Transverse colon (tissue), 4 donors: Measurements from ENCODE around the gene FLYWCH2. TPM values are rescaled to one million over a fixed set of nuclear protein-coding genes. Genes with fewer than 3 reads are reported as not detected.
"Not testable (repeated sequence)": the region's sequence is repeated elsewhere in the genome, so short reads cannot be mapped to it uniquely, and the experiment has no call there.

ENCODE experiments used
- DNase-seq: peaks from one replicate; pipeline ENCODE4 v3.0.0-alpha.2; 2019
- H3K27ac ChIP-seq, 4 donors: fragments of 200-600 bp; sonication (generic); 2 replicates each; pipeline ENCODE4 v1.5.1; 2016 to 2018; ENCODE audit warnings: inconsistent platforms in 4 of 4
- H3K27me3 ChIP-seq: fragments of 200-600 bp; sonication (generic); 2 replicates; pipeline ENCODE4 v1.5.1; 2017; ENCODE audit warnings: inconsistent platforms
- H3K36me3 ChIP-seq, 4 donors: fragments of 200-600 bp; sonication (generic); 2 replicates each; pipeline ENCODE4 v1.5.1; 2017 to 2019; ENCODE audit warnings: inconsistent platforms in 4 of 4
- H3K4me1 ChIP-seq, 4 donors: fragments of 200-600 bp; sonication (generic); 2 replicates each; pipeline ENCODE4 v1.5.1; 2017 to 2020; ENCODE audit warnings: inconsistent platforms in 4 of 4
- H3K4me3 ChIP-seq, 4 donors: fragments of 200-600 bp; sonication (generic); 1 replicate in 1 of 4; 2 replicates in 3 of 4; pipeline versions ENCODE4 v1.5.1 to v1.6.1; 2017 to 2019; ENCODE audit warnings: inconsistent platforms in 4 of 4
- H3K9me3 ChIP-seq, 2 donors: fragments of 200-600 bp; sonication (generic); 2 replicates each; pipeline ENCODE4 v1.5.1; 2017 to 2019; ENCODE audit warnings: inconsistent platforms in 2 of 2
- EP300 ChIP-seq: sonication (generic); formaldehyde crosslinking; IDR thresholded peaks from one replicate; pipeline ENCODE4 v1.6.1; 2017; ENCODE audit warnings: antibody characterized with exemption, low read depth
- POLR2A ChIP-seq: fragments of 450-650 bp; IDR thresholded peaks from one replicate; pipeline ENCODE4 v1.6.1; 2016; ENCODE audit warnings: antibody characterized with exemption, mild to moderate bottlenecking, moderate library complexity
- POLR2AphosphoS5 ChIP-seq, 3 donors: sonication (generic); formaldehyde crosslinking; IDR thresholded peaks; one replicate each; pipeline ENCODE4 v1.6.1; 2016; ENCODE audit warnings: antibody characterized with exemption in 3 of 3
- WGBS, 2 donors: methylation state at CpG; one replicate each; pipeline ENCODE4 v1.1.5; 2018; ENCODE audit warnings: low coverage in 1 of 2; 5-methylcytosine and 5-hydroxymethylcytosine counted together
- in situ Hi-C, 4 donors: fragments of 200-750 bp; cut with MboI; loops; one replicate each; pipeline versions ENCODE4 v1.15.0 to v1.15.1; 2017; ENCODE audit warnings: low sequenced_read_pairs in 3 of 4, low pct_ligation_motif_present in 1 of 4, low pct_unique_long_range_greater_than_20kb in 1 of 4
- intact Hi-C: fragments of 100-400 bp; cut with DNase I; formaldehyde crosslinking; loops from one replicate; pipeline ENCODE4 v1.15.1; 2023; ENCODE audit warnings: low total_unique reads
- total RNA-seq, 4 donors: library from RNA; depleted of rRNA; stranded (reverse); fragments of >200 nt; gene quantifications; one replicate each; pipeline ENCODE4 v1.1.0, GENCODE V29; 2016
- TF ChIP-seq, protein P1 (sequence below), 5 experiments: fragments of 200-600 bp in 3 of 5; fragments of 450-650 bp in 2 of 5; sonication (generic) in 3 of 5; IDR thresholded peaks; 1 replicate in 2 of 5; 2 replicates in 3 of 5; pipeline ENCODE4 v1.5.1; 2016 to 2017; ENCODE audit warnings: antibody characterized with exemption in 5 of 5, inconsistent platforms in 3 of 5, mild to moderate bottlenecking in 2 of 5, moderate library complexity in 1 of 5

Gene FLYWCH2
- total RNA-seq, 4 donors from 2014 or later: 35.0 to 74.4 (median 50.9) TPM

DNA sequence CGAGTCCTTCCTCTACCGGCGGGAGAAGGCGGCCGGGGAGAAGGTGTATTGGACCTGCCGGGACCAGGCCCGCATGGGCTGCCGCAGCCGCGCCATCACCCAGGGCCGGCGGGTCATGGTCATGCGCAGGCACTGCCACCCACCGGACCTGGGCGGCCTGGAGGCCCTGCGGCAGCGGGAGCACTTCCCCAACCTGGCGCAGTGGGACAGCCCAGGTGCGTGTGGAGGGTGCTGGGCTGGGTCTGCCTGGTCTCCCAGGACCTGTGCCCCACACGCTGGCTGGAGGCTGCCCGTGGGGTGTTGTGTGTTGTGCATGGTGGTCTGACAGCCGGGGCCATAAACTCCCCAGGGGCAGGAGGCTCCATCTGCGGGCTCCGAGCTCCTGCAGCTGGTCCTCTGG, 54.2 kb downstream of the FLYWCH2 start:
- intact Hi-C loops (no loop called here), in situ Hi-C loops (no loop called here)
- Histone ChIP-seq H3K9me3 (no peaks in the 10 kb centered on the region), H3K27ac (no peak overlapping the region), H3K4me3 (no peak overlapping the region), H3K27me3 (no peaks in the 10 kb centered on the region), H3K36me3 (peaks cover 0 to 51% (median 13%) of the 10 kb centered on the region in 4 donors), H3K4me1 (no peaks in the 10 kb centered on the region)
- 94% methylated on average over 24 of the region's 24 CpGs; no CpG with 5 or more reads in 1 of the 2 donors for WGBS, 2 donors
- DNase-seq: no peak
- TF ChIP-seq EP300: no peak
- TF ChIP-seq, protein P1, sequence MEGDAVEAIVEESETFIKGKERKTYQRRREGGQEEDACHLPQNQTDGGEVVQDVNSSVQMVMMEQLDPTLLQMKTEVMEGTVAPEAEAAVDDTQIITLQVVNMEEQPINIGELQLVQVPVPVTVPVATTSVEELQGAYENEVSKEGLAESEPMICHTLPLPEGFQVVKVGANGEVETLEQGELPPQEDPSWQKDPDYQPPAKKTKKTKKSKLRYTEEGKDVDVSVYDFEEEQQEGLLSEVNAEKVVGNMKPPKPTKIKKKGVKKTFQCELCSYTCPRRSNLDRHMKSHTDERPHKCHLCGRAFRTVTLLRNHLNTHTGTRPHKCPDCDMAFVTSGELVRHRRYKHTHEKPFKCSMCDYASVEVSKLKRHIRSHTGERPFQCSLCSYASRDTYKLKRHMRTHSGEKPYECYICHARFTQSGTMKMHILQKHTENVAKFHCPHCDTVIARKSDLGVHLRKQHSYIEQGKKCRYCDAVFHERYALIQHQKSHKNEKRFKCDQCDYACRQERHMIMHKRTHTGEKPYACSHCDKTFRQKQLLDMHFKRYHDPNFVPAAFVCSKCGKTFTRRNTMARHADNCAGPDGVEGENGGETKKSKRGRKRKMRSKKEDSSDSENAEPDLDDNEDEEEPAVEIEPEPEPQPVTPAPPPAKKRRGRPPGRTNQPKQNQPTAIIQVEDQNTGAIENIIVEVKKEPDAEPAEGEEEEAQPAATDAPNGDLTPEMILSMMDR (IDR thresholded peaks at IDR 0.05): no peak
- no peak for TF ChIP-seq POLR2A
- TF ChIP-seq POLR2AphosphoS5 (IDR thresholded peaks at IDR 0.05): no peak

DNA sequence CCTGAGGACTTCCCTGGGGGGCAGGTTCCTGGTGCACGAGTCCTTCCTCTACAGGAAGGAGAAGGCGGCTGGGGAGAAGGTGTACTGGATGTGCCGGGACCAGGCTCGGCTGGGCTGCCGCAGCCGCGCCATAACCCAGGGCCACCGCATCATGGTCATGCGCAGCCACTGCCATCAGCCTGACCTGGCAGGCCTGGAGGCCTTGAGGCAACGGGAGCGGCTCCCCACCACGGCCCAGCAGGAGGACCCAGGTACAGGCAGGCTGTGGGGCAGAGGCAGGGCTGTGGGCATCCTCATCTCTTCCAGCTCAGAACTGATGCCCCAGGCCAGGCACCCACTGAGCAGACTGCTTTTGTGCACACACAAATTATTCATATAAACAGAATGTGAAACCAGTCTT, 55.2 kb downstream of the FLYWCH2 start:
- H3K9me3 ChIP-seq: no peaks in the 10 kb centered on the region
- H3K4me1 ChIP-seq: no peaks in the 10 kb centered on the region
- TF ChIP-seq, protein P1 (IDR thresholded peaks at IDR 0.05): no peak
- TF ChIP-seq POLR2A (no peak), EP300 (no peak), POLR2AphosphoS5 (IDR thresholded peaks at IDR 0.05) (no peak)
- in situ Hi-C loops (no loop called here), intact Hi-C loops (no loop called here)
- no peaks in the 10 kb centered on the region for H3K27me3 ChIP-seq
- peaks cover 0 to 48% (median 13%) of the 10 kb centered on the region in 4 donors for H3K36me3 ChIP-seq
- no peak for DNase-seq
- no peak overlapping the region for H3K27ac ChIP-seq
- no peak overlapping the region for H3K4me3 ChIP-seq
- 95% methylated on average over 12 of the region's 12 CpGs; no CpG with 5 or more reads in 1 of the 2 donors for WGBS, 2 donors

DNA sequence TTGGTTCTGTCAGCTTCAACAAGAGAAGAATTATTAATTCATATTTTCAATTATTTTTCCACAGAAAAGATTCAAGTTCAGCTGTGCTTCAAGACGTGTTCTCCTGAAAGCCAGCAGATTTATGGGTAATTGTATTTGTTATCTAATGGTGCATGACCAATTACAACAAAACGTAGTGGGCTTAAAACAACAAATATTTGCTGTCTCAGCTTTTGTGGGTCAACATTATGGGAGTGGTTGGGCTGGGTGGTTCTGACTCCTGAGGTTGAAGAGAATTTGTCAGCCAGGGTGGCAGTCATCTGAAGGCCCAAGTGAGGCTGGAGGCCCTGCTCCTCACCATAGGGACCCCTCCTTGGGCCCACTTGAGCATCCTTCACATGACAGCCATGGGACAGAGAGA, 57.0 kb downstream of the FLYWCH2 start:
- no peak overlapping the region for H3K4me3 ChIP-seq
- peaks cover 0 to 34% (median 10%) of the 10 kb centered on the region in 4 donors for H3K36me3 ChIP-seq
- WGBS, 2 donors: 87 to 88% methylated on average over 2 of the region's 2 CpGs
- H3K4me1 ChIP-seq: no peaks in the 10 kb centered on the region
- in situ Hi-C loops: no loop called here
- no peaks in the 10 kb centered on the region for H3K9me3 ChIP-seq
- TF ChIP-seq EP300 (no peak), POLR2A (no peak), POLR2AphosphoS5 (IDR thresholded peaks at IDR 0.05) (no peak)
- TF ChIP-seq, protein P1 (IDR thresholded peaks at IDR 0.05): no peak
- H3K27me3 ChIP-seq: no peaks in the 10 kb centered on the region
- intact Hi-C loops: no loop called here
- H3K27ac ChIP-seq: no peak overlapping the region
- DNase-seq: no peak

DNA sequence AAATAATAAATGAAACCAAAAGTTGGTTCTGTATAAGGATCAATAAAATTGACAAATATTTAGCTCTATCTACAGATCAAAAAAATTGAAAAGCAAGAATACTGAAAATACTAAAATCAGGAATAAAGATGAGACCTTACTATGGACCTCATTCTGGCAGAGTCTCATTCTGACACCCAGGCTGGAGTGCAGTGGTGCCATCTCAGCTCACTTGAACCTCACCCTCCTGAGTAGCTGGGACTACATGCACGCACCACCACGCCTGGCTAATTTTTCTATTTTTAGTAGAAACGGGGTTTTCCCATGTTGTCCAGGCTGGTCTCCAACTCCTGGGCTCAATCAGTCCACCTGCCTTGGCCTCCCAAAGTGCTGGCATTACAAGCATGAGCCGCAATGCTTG, 59.0 kb downstream of the FLYWCH2 start:
- Histone ChIP-seq H3K27me3 (no peaks in the 10 kb centered on the region), H3K4me3 (no peak overlapping the region), H3K4me1 (no peaks in the 10 kb centered on the region), H3K9me3 (no peaks in the 10 kb centered on the region), H3K36me3 (peaks cover 0 to 30% (median 10%) of the 10 kb centered on the region in 4 donors), H3K27ac (no peak overlapping the region)
- WGBS, 2 donors: 74 to 91% methylated on average over 4 of the region's 4 CpGs
- intact Hi-C loops (no loop called here), in situ Hi-C loops (no loop called here)
- DNase-seq: no peak
- TF ChIP-seq, protein P1 (IDR thresholded peaks at IDR 0.05): no peak
- TF ChIP-seq POLR2A: no peak

DNA sequence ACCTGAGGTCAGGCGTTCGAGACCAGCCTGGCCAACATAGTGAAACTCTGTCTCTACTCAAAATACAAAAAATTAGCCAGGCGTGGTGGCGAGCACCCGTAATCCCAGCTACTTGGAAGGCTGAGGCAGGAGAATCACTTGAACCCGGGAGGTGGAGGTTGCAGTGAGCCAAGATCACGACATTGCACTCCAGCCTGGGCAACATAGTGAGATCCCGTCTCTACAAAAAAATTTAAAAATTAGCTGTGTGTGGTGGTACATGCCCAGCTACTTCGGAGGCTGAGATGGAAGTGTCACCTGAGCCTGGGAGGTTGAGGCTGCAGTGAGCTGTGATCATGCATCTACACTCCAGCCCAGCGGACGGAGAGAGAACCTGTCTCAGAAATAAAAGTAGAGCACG, 60.7 kb downstream of the FLYWCH2 start:
- in situ Hi-C loops, H3K4me1 ChIP-seq, intact Hi-C loops, H3K27me3 ChIP-seq, H3K4me3 ChIP-seq, DNase-seq, H3K27ac ChIP-seq, H3K9me3 ChIP-seq: not testable (repeated sequence)
- 77 to 88% methylated on average over 8 to 12 of the region's 12 CpGs for WGBS, 2 donors
- H3K36me3 ChIP-seq: peaks cover 0 to 18% (median 8%) of the 10 kb centered on the region in 4 donors
